GM23338 (cell line): ENCODE measurements around the gene TMPRSS5. TPM values are rescaled to one million over a fixed set of nuclear protein-coding genes. Genes with fewer than 3 reads are reported as not detected.

Experiments
- ATAC-seq: fragments of 200-7000 bp; cut with Tn5 transposase; 3 replicates; pipeline ENCODE4 v1.9.1; 2020
- DNase-seq: peaks from one replicate; pipeline ENCODE4 v3.0.0-alpha.2; 2015; ENCODE audit warnings: low spot score
- H2AFZ ChIP-seq: fragments of 200-600 bp; sonication (generic); 2 replicates; pipeline ENCODE4 v1.8.0; 2016; ENCODE audit warnings: antibody characterized with exemption, mild to moderate bottlenecking, moderate library complexity
- H3F3A ChIP-seq: fragments of 200-600 bp; sonication (generic); replicated peaks from 2 replicates; pipeline ENCODE4 v1.8.0; 2017; ENCODE audit warnings: antibody characterized with exemption, mixed run types, low read depth
- H3K27ac ChIP-seq: fragments of 200-600 bp; sonication (generic); 2 replicates; pipeline ENCODE4 v1.6.1; 2016; ENCODE audit warnings: low read depth
- H3K27me3 ChIP-seq: fragments of 200-600 bp; sonication (generic); 2 replicates; pipeline ENCODE4 v1.8.0; 2016; ENCODE audit warnings: mild to moderate bottlenecking, mixed run types, moderate library complexity; ENCODE audit not compliant: insufficient read depth
- H3K36me3 ChIP-seq: fragments of 200-600 bp; sonication (generic); 2 replicates; pipeline ENCODE4 v1.8.0; 2016; ENCODE audit warnings: mild to moderate bottlenecking; ENCODE audit not compliant: insufficient read depth
- H3K4me1 ChIP-seq: fragments of 200-600 bp; sonication (generic); 2 replicates; pipeline ENCODE4 v1.8.0; 2016; ENCODE audit warnings: mild to moderate bottlenecking, moderate library complexity; ENCODE audit not compliant: insufficient read depth
- H3K4me2 ChIP-seq: fragments of 200-600 bp; sonication (generic); 2 replicates; pipeline ENCODE4 v1.7.1; 2017; ENCODE audit warnings: mixed run types
- H3K4me3 ChIP-seq: fragments of 200-600 bp; sonication (generic); 2 replicates; pipeline ENCODE4 v1.6.1; 2016; ENCODE audit warnings: mixed run types
- H3K79me2 ChIP-seq: fragments of 200-600 bp; sonication (generic); replicated peaks from 2 replicates; pipeline ENCODE4 v1.8.0; 2017; ENCODE audit warnings: mild to moderate bottlenecking; ENCODE audit not compliant: insufficient read depth
- H3K9me2 ChIP-seq: fragments of 200-600 bp; sonication (generic); 2 replicates; pipeline ENCODE4 v1.8.0; 2017; ENCODE audit not compliant: insufficient read depth
- H4K20me1 ChIP-seq: fragments of 200-600 bp; sonication (generic); replicated peaks from 2 replicates; pipeline ENCODE4 v1.8.0; 2017; ENCODE audit warnings: mild to moderate bottlenecking; ENCODE audit not compliant: insufficient read depth
- H3K27ac Mint-ChIP-seq: 2 replicates; pipeline ENCODE4 v1.8.0; 2020; ENCODE audit warnings: inconsistent platforms, mild to moderate bottlenecking, moderate library complexity, mixed read lengths
- H3K27me3 Mint-ChIP-seq: 3 replicates; pipeline ENCODE4 v1.8.0; 2022; ENCODE audit warnings: low read depth, mild to moderate bottlenecking, moderate library complexity, mixed read lengths, inconsistent platforms; ENCODE audit not compliant: insufficient read depth, poor library complexity
- H3K36me3 Mint-ChIP-seq: 3 replicates; pipeline ENCODE4 v1.8.0; 2021; ENCODE audit warnings: low read depth, mild to moderate bottlenecking, inconsistent platforms, moderate library complexity, mixed read lengths
- H3K4me1 Mint-ChIP-seq: 3 replicates; pipeline ENCODE4 v1.8.0; 2020; ENCODE audit warnings: mild to moderate bottlenecking, inconsistent platforms, mixed read lengths
- H3K4me3 Mint-ChIP-seq: 3 replicates; pipeline ENCODE4 v1.8.0; 2021; ENCODE audit warnings: moderate library complexity, mild to moderate bottlenecking, inconsistent platforms, mixed read lengths
- H3K9me3 Mint-ChIP-seq: 3 replicates; pipeline ENCODE4 v1.8.0; 2020; ENCODE audit warnings: moderate library complexity, mild to moderate bottlenecking, inconsistent platforms, mixed read lengths
- ETS1 ChIP-seq: IDR thresholded peaks from 2 replicates; pipeline ENCODE4 v1.6.1; 2016; ENCODE audit warnings: antibody characterized with exemption
- JUNB ChIP-seq: IDR thresholded peaks from one replicate; pipeline ENCODE4 v1.6.1; 2016; ENCODE audit warnings: antibody characterized with exemption; ENCODE audit not compliant: unreplicated experiment
- POLR2AphosphoS5 ChIP-seq: IDR thresholded peaks from 2 replicates; pipeline ENCODE4 v1.6.1; 2016; ENCODE audit warnings: antibody characterized with exemption, low read depth
- ZNF114 ChIP-seq: fragments of 250-450 bp; sonication (Bioruptor Pico); IDR thresholded peaks from 2 replicates; pipeline ENCODE4 v1.5.0; 2020; ENCODE audit warnings: mild to moderate bottlenecking, moderate library complexity
- ZNF331 ChIP-seq: fragments of 250-450 bp; sonication (Bioruptor Pico); IDR thresholded peaks from 2 replicates; pipeline ENCODE4 v1.5.0; 2020; ENCODE audit warnings: low read depth, mild to moderate bottlenecking, moderate library complexity
- ZNF462 ChIP-seq: fragments of 250-450 bp; sonication (Bioruptor Pico); IDR thresholded peaks from 2 replicates; pipeline ENCODE4 v1.5.0; 2020; ENCODE audit warnings: mild to moderate bottlenecking, moderate library complexity
- polyA plus RNA-seq: library from polyadenylated mRNA; unstranded; fragments of >200 nt; fragmentation: Nextera tagmentation; extraction: Ambion mirVana; gene quantifications from 2 replicates; pipeline ENCODE4 v1.2.1, GENCODE V29; 2016
- total RNA-seq: library from RNA; depleted of rRNA; stranded (reverse); fragments of >200 nt; shearing (Covaris generic); gene quantifications from 2 replicates; pipeline ENCODE4 v1.2.3, GENCODE V29; 2014

Gene TMPRSS5
- total and polyA plus RNA-seq, 2 experiments from 2014 or later, result not detected

GRCh38 chr11:113722221-113722620 lies 16.1 kb upstream of the TMPRSS5 start (continued):
- no peak for TF ChIP-seq ZNF462 (CRISPR knock-in tag)

DNA sequence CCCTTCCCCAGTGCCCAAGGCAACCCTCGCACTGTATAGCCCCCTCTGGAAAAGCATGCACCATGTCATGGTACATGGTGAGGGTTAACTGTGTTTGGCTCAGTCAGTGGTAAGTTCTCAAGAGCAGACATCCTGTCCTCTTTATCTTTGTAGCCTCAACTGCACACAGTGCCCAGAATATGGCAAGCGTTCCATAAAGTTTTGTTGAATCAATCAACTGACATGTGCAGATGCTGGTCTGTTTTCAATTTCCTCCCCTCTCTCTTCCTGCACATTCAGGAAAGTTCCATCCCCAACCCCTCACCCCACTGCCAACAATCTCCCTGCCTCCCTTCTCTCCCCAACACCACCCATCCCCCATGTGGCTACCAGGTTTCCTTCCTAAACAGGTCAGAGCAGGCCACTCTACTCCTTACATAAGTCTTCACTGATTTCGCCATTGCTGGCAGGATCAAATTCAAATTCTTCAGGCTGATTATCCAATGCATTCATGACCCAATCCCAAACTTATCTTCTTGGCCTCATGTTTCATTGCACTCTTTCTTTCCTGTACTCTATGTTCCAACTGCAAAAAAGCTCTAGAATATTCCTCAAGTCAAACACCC lies 15.5 kb upstream of the TMPRSS5 start:
- ATAC-seq (no peak), DNase-seq (no peak)
- Mint-ChIP-seq H3K36me3 (peaks cover 13% of the 10 kb centered on the region; the same call in 2 of the 3 replicates), H3K4me3 (no peak overlapping the region), H3K9me3 (no peaks in the 10 kb centered on the region; the same call in 2 of the 3 replicates), H3K27me3 (no peaks in the 10 kb centered on the region), H3K27ac (no peak overlapping the region), H3K4me1 (peaks cover 5% of the 10 kb centered on the region; the same call in 2 of the 3 replicates)
- Histone ChIP-seq H3F3A (no peaks in the 10 kb centered on the region), H3K79me2 (no peaks in the 10 kb centered on the region), H3K4me2 (no peak overlapping the region), H3K4me3 (no peak overlapping the region), H3K36me3 (no peaks in the 10 kb centered on the region), H3K27ac (no peak overlapping the region), H4K20me1 (no peaks in the 10 kb centered on the region), H3K9me2 (peaks cover 7% of the 10 kb centered on the region; the same call in 1 of the 2 replicates), H3K4me1 (no peaks in the 10 kb centered on the region), H3K27me3 (no peaks in the 10 kb centered on the region), H2AFZ (no peak overlapping the region)
- no peak for TF ChIP-seq ZNF114 (CRISPR knock-in tag)
- no peak for TF ChIP-seq ZNF331 (CRISPR knock-in tag)
- no peak for TF ChIP-seq ZNF462 (CRISPR knock-in tag)
- no peak for TF ChIP-seq JUNB
- no peak for TF ChIP-seq POLR2AphosphoS5
- no peak for TF ChIP-seq ETS1
